LNCAP (cell line): ENCODE data around the gene SRSF6.

Source experiments
- CTCF ChIP-seq: fragments of 450-650 bp; IDR thresholded peaks from 2 replicates; pipeline ENCODE4 v1.5.1; 2017; ENCODE audit warnings: mild to moderate bottlenecking

Gene SRSF6

GRCh38 chr20:43508106-43508505 is 50.4 kb downstream of the SRSF6 start:
- no peak for TF ChIP-seq CTCF

- no peak for TF ChIP-seq CTCF
Observed at GRCh38 chr20:43508604-43509040, 50.9 kb downstream of the SRSF6 start.

GRCh38 chr20:43511879-43512278 is 54.2 kb downstream of the SRSF6 start:
- no peak for TF ChIP-seq CTCF

GRCh38 chr20:43513372-43513930 is 55.8 kb downstream of the SRSF6 start:
- no peak for TF ChIP-seq CTCF
